Astrocyte (in vitro differentiated cells and primary cell): Measurements from ENCODE around the gene DKKL1. TPM values are rescaled to one million over a fixed set of nuclear protein-coding genes. Genes with fewer than 3 reads are reported as not detected.
A peak's percentile ranks its signal among the peaks of the same experiment; 100 is the strongest.
"Not testable (repeated sequence)": the region's sequence is repeated elsewhere in the genome, so short reads cannot be mapped to it uniquely, and the experiment has no call there.

Experiments
- DNase-seq: peaks from one replicate; pipeline ENCODE4 v3.0.0-alpha.2; 2010; ENCODE audit warnings: low read depth
- FAIRE-seq: peaks from 2 replicates; lab custom pipeline; 2011; peaks lifted over from hg19 to GRCh38; lab: Jason Lieb, UNC
- H2AFZ ChIP-seq: 2 replicates; pipeline ENCODE4 v1.6.0; 2012; ENCODE audit warnings: low read depth, low read length, inconsistent platforms
- H3K27ac ChIP-seq: 2 replicates; pipeline ENCODE4 v1.5.1; 2011; ENCODE audit warnings: low read depth, low read length, inconsistent platforms
- H3K27me3 ChIP-seq: 2 replicates; pipeline ENCODE4 v1.6.0; 2011; ENCODE audit warnings: low read length, inconsistent platforms; ENCODE audit not compliant: insufficient read depth
- H3K36me3 ChIP-seq: 2 replicates; pipeline ENCODE4 v1.5.1; 2011; ENCODE audit warnings: low read length, inconsistent platforms; ENCODE audit not compliant: insufficient read depth
- H3K4me1 ChIP-seq: 2 replicates; pipeline ENCODE4 v1.5.1; 2011; ENCODE audit warnings: low read length, inconsistent platforms; ENCODE audit not compliant: insufficient read depth
- H3K4me2 ChIP-seq: 2 replicates; pipeline ENCODE4 v1.6.0; 2012; ENCODE audit warnings: low read length, inconsistent platforms
- H3K4me3 ChIP-seq: 2 replicates; pipeline ENCODE4 v1.5.1; 2011; ENCODE audit warnings: low read depth, mild to moderate bottlenecking, low read length, inconsistent platforms; ENCODE audit not compliant: insufficient read depth
- H3K79me2 ChIP-seq: 2 replicates; pipeline ENCODE4 v1.6.0; 2012; ENCODE audit warnings: mild to moderate bottlenecking, low read length, inconsistent platforms; ENCODE audit not compliant: insufficient read depth
- H3K9ac ChIP-seq: 2 replicates; pipeline ENCODE4 v1.6.0; 2012; ENCODE audit warnings: mild to moderate bottlenecking, low read length, inconsistent platforms
- H3K9me3 ChIP-seq: 2 replicates; pipeline ENCODE4 v1.5.1; 2012; ENCODE audit warnings: low read depth, mild to moderate bottlenecking, low read length, inconsistent platforms; ENCODE audit not compliant: insufficient read depth
- H4K20me1 ChIP-seq: 2 replicates; pipeline ENCODE4 v1.6.0; 2012; ENCODE audit warnings: low read length, inconsistent platforms; ENCODE audit not compliant: insufficient read depth
- H3K27ac Mint-ChIP-seq: one replicate; pipeline ENCODE4 v1.8.0; 2021; ENCODE audit warnings: mild to moderate bottlenecking, mixed read lengths; ENCODE audit not compliant: unreplicated experiment
- H3K27me3 Mint-ChIP-seq: one replicate; pipeline ENCODE4 v1.8.0; 2021; ENCODE audit warnings: low read depth, mixed read lengths; ENCODE audit not compliant: unreplicated experiment
- H3K36me3 Mint-ChIP-seq: one replicate; pipeline ENCODE4 v1.8.0; 2021; ENCODE audit warnings: low read depth, mixed read lengths; ENCODE audit not compliant: unreplicated experiment
- H3K4me1 Mint-ChIP-seq: one replicate; pipeline ENCODE4 v1.8.0; 2021; ENCODE audit warnings: low read depth, mixed read lengths; ENCODE audit not compliant: unreplicated experiment
- H3K4me3 Mint-ChIP-seq: one replicate; pipeline ENCODE4 v1.8.0; 2021; ENCODE audit warnings: mild to moderate bottlenecking, moderate library complexity, mixed read lengths; ENCODE audit not compliant: unreplicated experiment
- H3K9me3 Mint-ChIP-seq: one replicate; pipeline ENCODE4 v1.8.0; 2021; ENCODE audit warnings: mild to moderate bottlenecking, mixed read lengths; ENCODE audit not compliant: unreplicated experiment
- EZH2 ChIP-seq: IDR thresholded peaks from 2 replicates; pipeline ENCODE4 v1.6.1; 2012; ENCODE audit warnings: mild to moderate bottlenecking, low read length, inconsistent platforms; ENCODE audit not compliant: insufficient read depth
- total RNA-seq: library from RNA; stranded (reverse); gene quantifications from 2 replicates; pipeline ENCODE4 v1.2.1, GENCODE V29; 2021
- TF ChIP-seq, protein P1 (sequence below): IDR thresholded peaks from 2 replicates; pipeline ENCODE4 v1.5.1; 2011; ENCODE audit warnings: low read depth, mild to moderate bottlenecking, inconsistent platforms, low read length, moderate library complexity; ENCODE audit not compliant: insufficient read depth

Gene DKKL1
- total RNA-seq, 1 donor from 2014 or later: 1.1 TPM

DNA sequence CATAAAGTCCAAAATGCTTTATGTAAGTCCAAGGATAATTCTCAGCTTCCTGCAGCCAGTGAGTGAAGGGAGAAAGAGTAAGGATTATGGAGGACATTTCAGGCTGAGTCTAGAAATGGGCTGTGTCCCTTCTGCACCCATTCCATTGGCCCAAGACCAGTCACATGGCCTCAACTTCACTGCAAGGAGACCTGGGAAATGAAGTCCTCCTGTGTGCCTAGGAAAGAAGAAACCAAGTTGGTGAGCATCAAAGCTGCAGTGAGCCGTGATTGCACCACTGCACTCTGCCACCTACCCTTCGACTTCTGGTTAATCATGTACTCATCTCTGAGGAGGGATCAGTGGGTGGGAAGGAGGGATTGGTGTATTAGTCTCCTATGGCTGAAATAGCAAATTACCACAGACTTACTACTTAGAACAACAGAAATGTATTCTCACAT, 32.0 kb upstream of the DKKL1 start:
- H3K79me2 ChIP-seq: no peaks in the 10 kb centered on the region
- no peaks in the 10 kb centered on the region for H3K4me1 ChIP-seq
- peaks cover 3% of the 10 kb centered on the region for H4K20me1 ChIP-seq
- peak; percentile 45 for DNase-seq
- Mint-ChIP-seq H3K27ac (no peak overlapping the region), H3K4me3 (no peak overlapping the region), H3K9me3 (no peaks in the 10 kb centered on the region), H3K36me3 (peaks cover 32% of the 10 kb centered on the region), H3K27me3 (no peaks in the 10 kb centered on the region), H3K4me1 (peaks cover 9% of the 10 kb centered on the region)
- H3K4me2 ChIP-seq: no peak overlapping the region
- no peak overlapping the region for H3K27ac ChIP-seq
- no peaks in the 10 kb centered on the region for H3K27me3 ChIP-seq
- no peak for TF ChIP-seq EZH2
- TF ChIP-seq, protein P1, sequence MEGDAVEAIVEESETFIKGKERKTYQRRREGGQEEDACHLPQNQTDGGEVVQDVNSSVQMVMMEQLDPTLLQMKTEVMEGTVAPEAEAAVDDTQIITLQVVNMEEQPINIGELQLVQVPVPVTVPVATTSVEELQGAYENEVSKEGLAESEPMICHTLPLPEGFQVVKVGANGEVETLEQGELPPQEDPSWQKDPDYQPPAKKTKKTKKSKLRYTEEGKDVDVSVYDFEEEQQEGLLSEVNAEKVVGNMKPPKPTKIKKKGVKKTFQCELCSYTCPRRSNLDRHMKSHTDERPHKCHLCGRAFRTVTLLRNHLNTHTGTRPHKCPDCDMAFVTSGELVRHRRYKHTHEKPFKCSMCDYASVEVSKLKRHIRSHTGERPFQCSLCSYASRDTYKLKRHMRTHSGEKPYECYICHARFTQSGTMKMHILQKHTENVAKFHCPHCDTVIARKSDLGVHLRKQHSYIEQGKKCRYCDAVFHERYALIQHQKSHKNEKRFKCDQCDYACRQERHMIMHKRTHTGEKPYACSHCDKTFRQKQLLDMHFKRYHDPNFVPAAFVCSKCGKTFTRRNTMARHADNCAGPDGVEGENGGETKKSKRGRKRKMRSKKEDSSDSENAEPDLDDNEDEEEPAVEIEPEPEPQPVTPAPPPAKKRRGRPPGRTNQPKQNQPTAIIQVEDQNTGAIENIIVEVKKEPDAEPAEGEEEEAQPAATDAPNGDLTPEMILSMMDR: no peak
- no peak overlapping the region for H3K4me3 ChIP-seq
- H3K9me3 ChIP-seq: no peaks in the 10 kb centered on the region
- no peak overlapping the region for H3K9ac ChIP-seq
- no peak for FAIRE-seq
- H2AFZ ChIP-seq: no peak overlapping the region
- H3K36me3 ChIP-seq: no peaks in the 10 kb centered on the region

DNA sequence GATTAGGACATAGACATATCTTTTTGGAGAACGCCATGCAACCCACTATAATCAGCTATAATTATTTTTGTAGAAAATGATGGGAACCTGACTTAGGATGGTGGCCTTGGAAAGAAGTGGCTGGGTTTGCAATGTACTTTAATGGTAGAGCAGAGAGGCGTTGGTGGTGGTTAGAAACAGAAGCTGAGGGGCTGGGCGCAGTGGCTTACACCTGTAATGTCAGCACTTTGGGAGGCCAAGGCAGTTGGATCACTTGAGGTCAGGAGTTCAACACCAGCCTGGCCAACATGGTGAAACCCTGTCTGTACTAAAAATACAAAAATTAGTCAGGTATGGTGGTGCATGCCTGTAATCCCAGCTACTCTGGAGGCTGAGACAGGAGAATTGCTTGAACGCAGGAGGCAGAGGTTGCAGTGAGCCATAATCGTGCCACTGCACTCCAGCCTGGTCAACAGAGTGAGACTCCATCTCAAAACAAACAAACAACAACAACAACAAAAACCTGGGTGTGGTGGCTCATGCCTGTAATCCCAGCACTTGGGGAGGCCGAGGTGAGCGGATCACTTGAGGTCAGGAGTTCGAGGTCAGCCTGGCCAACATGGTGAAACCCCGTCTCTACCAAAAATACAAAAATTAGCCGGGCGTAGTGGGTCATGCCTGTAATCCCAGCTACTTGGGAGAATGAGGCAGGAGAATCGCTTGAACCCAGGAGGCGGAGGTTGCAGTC, 30.8 kb upstream of the DKKL1 start:
- H3K9me3 ChIP-seq, H3K9me3 Mint-ChIP-seq, H3K36me3 ChIP-seq, H3K79me2 ChIP-seq, H3K4me3 Mint-ChIP-seq, H3K4me1 Mint-ChIP-seq, H3K4me2 ChIP-seq, H3K27ac ChIP-seq, DNase-seq, H3K27me3 Mint-ChIP-seq, H3K9ac ChIP-seq, FAIRE-seq, H3K4me1 ChIP-seq, H3K4me3 ChIP-seq, H2AFZ ChIP-seq, H3K27me3 ChIP-seq, H3K27ac Mint-ChIP-seq: not testable (repeated sequence)
- peaks cover 11% of the 10 kb centered on the region for H4K20me1 ChIP-seq
- peaks cover 31% of the 10 kb centered on the region for H3K36me3 Mint-ChIP-seq

DNA sequence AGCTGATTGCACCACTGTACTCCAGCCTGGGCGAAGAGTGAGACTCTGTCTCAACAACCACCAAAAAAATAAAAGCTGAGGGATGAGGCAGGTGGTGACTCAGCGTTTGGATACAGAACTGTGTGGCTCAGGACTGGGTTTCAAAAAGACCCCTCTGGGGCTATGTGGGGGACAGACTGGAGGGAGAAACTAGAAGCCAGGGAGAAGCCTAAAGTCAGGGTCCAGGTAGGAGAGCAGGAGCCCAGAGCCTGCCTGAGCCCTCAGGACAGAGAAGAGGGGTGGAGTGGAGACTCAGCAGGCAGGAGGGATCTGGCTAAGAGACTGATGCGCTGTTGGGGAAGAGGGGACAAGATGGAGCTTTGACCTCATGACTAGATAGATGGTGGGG, 30.3 kb upstream of the DKKL1 start:
- no peak for FAIRE-seq
- no peak overlapping the region for H3K4me3 Mint-ChIP-seq

More for the DNA sequence above, 30.3 kb upstream of the DKKL1 start:
- H3K27me3 Mint-ChIP-seq: peaks cover 3% of the 10 kb centered on the region
- H3K4me1 Mint-ChIP-seq: peaks cover 11% of the 10 kb centered on the region
- no peak overlapping the region for H3K4me3 ChIP-seq
- H3K36me3 Mint-ChIP-seq: peaks cover 28% of the 10 kb centered on the region
- peaks cover 12% of the 10 kb centered on the region for H4K20me1 ChIP-seq
- no peak for DNase-seq
- H3K9me3 Mint-ChIP-seq: peaks cover 2% of the 10 kb centered on the region
- no peak overlapping the region for H2AFZ ChIP-seq
- no peak overlapping the region for H3K4me2 ChIP-seq
- no peaks in the 10 kb centered on the region for H3K36me3 ChIP-seq
- H3K79me2 ChIP-seq: no peaks in the 10 kb centered on the region
- H3K9ac ChIP-seq: no peak overlapping the region
- H3K9me3 ChIP-seq: no peaks in the 10 kb centered on the region
- peak overlapping the region; percentile 59 for H3K27ac Mint-ChIP-seq
- no peak for TF ChIP-seq EZH2
- TF ChIP-seq, protein P1: no peak
- H3K27me3 ChIP-seq: no peaks in the 10 kb centered on the region
- no peak overlapping the region for H3K27ac ChIP-seq
- no peaks in the 10 kb centered on the region for H3K4me1 ChIP-seq
